Panc1 (cell line): ENCODE results near the gene TMEM212. TPM values are rescaled to one million over a fixed set of nuclear protein-coding genes. Genes with fewer than 3 reads are reported as not detected.
A peak's percentile ranks its signal among the peaks of the same experiment; 100 is the strongest.

Experiments
- ATAC-seq: fragments of 200-7000 bp; cut with Tn5 transposase; 2 replicates; pipeline ENCODE4 v1.9.1; 2020; ENCODE audit warnings: mild to moderate bottlenecking, moderate library complexity
- BruUV-seq: library from RNA; stranded (reverse); fragments of 400-500 nt; replicated peaks from 2 replicates; lab custom pipeline; 2021; lab: Mats Ljungman, UMichigan
- CTCF ChIA-PET: fragments of 300-600 bp; sonication (Branson Sonifier 250); formaldehyde crosslinking; loops from one replicate; lab custom pipeline; 2022; ENCODE audit warnings: antibody characterized with exemption; lab: Charles Lee
- POLR2A ChIA-PET: fragments of 300-600 bp; sonication (Branson Sonifier 250); formaldehyde crosslinking; loops from one replicate; lab custom pipeline; 2022; ENCODE audit warnings: antibody characterized with exemption; lab: Charles Lee
- DNase-seq: peaks from one replicate; pipeline ENCODE4 v3.0.0-alpha.2; 2010; ENCODE audit warnings: low read depth, low spot score
- H3K27ac ChIP-seq: 2 replicates; pipeline ENCODE4 v1.5.1; 2011; ENCODE audit warnings: mild to moderate bottlenecking, low read length, inconsistent platforms
- H3K27me3 ChIP-seq: fragments of 200-500 bp; sonication (Bioruptor generic); 2 replicates; pipeline ENCODE4 v1.6.0; 2014; ENCODE audit warnings: low read length, inconsistent platforms; ENCODE audit not compliant: control insufficient read depth, insufficient read depth
- H3K36me3 ChIP-seq: fragments of 200-500 bp; sonication (Bioruptor generic); 2 replicates; pipeline ENCODE4 v1.5.1; 2014; ENCODE audit warnings: inconsistent platforms, mild to moderate bottlenecking, low read length, moderate library complexity; ENCODE audit not compliant: control insufficient read depth, insufficient read depth
- H3K4me1 ChIP-seq: 2 replicates; pipeline ENCODE4 v1.5.1; 2011; ENCODE audit warnings: inconsistent platforms, mild to moderate bottlenecking, low read length, moderate library complexity; ENCODE audit not compliant: control insufficient read depth, insufficient read depth
- H3K4me3 ChIP-seq, 2 experiments: 2 replicates each; pipeline ENCODE4 v1.5.1; 2011 to 2012; ENCODE audit warnings: low read depth in 2 of 2, low read length in 2 of 2, mild to moderate bottlenecking in 2 of 2, inconsistent platforms in 1 of 2, moderate library complexity in 1 of 2
- H3K9me3 ChIP-seq: fragments of 200-500 bp; sonication (Bioruptor generic); 2 replicates; pipeline ENCODE4 v1.5.1; 2014; ENCODE audit warnings: low read depth, mild to moderate bottlenecking, inconsistent platforms, low read length, moderate library complexity; ENCODE audit not compliant: control insufficient read depth, insufficient read depth
- POLR2AphosphoS5 ChIP-seq: IDR thresholded peaks from 2 replicates; pipeline ENCODE4 v1.6.1; 2012; ENCODE audit warnings: mild to moderate bottlenecking, low read depth, low read length, moderate library complexity
- SIN3A ChIP-seq: IDR thresholded peaks from 2 replicates; pipeline ENCODE4 v1.6.1; 2012; ENCODE audit warnings: low read depth, mild to moderate bottlenecking, low read length, moderate library complexity, borderline replicate concordance; ENCODE audit not compliant: insufficient read depth
- TCF7L2 ChIP-seq: IDR thresholded peaks from 2 replicates; pipeline ENCODE4 v1.6.1; 2011; ENCODE audit warnings: mild to moderate bottlenecking, low read depth, low read length, inconsistent platforms
- in situ Hi-C: cut with HindIII; loops from 2 replicates; pipeline ENCODE4 v1.10.0; 2016; ENCODE audit warnings: low sequenced_read_pairs, low pct_unique_long_range_greater_than_20kb
- intact Hi-C: fragments of 100-400 bp; cut with micrococcal nuclease; formaldehyde crosslinking; loops from one replicate; pipeline ENCODE4 v1.10.0; 2022; ENCODE audit not compliant: unreplicated experiment
- total RNA-seq: library from RNA; stranded (reverse); gene quantifications from one replicate; pipeline ENCODE4 v1.2.1, GENCODE V29; 2021; ENCODE audit not compliant: unreplicated experiment
- TF ChIP-seq, protein P1 (sequence below), 2 experiments: IDR thresholded peaks; 2 replicates each; pipeline ENCODE4 v1.6.1; 2011 to 2012; ENCODE audit warnings: low read depth in 2 of 2, control low read depth in 1 of 2, low read length in 1 of 2, mild to moderate bottlenecking in 1 of 2, moderate library complexity in 1 of 2; ENCODE audit not compliant: insufficient read depth in 1 of 2
- TF ChIP-seq, protein P2 (sequence below): fragments of 450-650 bp; IDR thresholded peaks from 2 replicates; pipeline ENCODE4 v1.5.1; 2017; ENCODE audit warnings: mild to moderate bottlenecking

The TMEM212 gene
- total RNA-seq, 1 experiment from 2014 or later: not detected

DNA sequence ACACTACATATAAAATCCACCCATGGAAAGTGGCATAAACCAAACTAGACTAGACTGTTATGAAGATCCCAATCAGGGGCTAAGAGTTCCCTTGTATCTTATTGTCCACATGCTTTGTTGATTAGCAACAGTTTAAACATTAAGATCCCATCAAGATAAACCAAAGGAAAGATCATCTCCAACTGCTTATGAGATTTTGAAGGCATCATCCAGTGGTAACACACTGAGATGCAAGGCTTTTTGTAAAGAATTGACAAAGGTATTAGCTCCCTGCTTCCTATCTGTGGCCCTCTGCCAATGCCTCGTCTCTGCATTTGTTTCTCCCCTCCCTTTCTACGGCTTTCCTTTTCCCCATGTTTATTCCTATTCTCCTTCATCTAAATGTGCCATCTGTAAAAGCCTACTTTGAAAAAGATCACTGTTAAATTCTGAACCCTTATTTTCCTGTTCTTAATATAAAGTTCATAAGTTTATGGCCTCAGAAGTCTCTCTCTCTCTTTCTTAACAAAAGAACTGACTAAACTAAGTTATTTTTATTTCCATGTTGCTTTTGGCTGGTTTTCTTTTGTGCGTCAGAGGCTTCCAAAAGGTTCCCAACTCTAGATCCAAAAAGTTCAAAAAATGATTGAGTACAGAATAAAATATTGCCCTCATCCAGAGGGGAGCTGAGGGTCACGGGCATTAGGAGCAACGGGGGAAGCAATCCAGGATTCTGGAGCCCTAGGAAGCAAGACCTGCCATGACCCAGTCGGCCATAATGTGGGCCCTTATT lies 38.3 kb upstream of the TMEM212 start:
- no peaks in the 10 kb centered on the region for H3K9me3 ChIP-seq
- DNase-seq (no peak), ATAC-seq (no peak)
- BruUV-seq: no TSS peak
- H3K4me1 ChIP-seq: peaks cover 68% of the 10 kb centered on the region
- in situ Hi-C loops (no loop called here), intact Hi-C loops (no loop called here)
- H3K27ac ChIP-seq: peak overlapping the region; percentile 77
- ChIA-PET CTCF (no interaction called here), POLR2A (no interaction called here)
- H3K4me3 ChIP-seq: no peak overlapping the region
- H3K36me3 ChIP-seq: no peaks in the 10 kb centered on the region
- no peaks in the 10 kb centered on the region for H3K27me3 ChIP-seq
- TF ChIP-seq SIN3A (no peak), POLR2AphosphoS5 (no peak), TCF7L2 (no peak)
- TF ChIP-seq, protein P1, sequence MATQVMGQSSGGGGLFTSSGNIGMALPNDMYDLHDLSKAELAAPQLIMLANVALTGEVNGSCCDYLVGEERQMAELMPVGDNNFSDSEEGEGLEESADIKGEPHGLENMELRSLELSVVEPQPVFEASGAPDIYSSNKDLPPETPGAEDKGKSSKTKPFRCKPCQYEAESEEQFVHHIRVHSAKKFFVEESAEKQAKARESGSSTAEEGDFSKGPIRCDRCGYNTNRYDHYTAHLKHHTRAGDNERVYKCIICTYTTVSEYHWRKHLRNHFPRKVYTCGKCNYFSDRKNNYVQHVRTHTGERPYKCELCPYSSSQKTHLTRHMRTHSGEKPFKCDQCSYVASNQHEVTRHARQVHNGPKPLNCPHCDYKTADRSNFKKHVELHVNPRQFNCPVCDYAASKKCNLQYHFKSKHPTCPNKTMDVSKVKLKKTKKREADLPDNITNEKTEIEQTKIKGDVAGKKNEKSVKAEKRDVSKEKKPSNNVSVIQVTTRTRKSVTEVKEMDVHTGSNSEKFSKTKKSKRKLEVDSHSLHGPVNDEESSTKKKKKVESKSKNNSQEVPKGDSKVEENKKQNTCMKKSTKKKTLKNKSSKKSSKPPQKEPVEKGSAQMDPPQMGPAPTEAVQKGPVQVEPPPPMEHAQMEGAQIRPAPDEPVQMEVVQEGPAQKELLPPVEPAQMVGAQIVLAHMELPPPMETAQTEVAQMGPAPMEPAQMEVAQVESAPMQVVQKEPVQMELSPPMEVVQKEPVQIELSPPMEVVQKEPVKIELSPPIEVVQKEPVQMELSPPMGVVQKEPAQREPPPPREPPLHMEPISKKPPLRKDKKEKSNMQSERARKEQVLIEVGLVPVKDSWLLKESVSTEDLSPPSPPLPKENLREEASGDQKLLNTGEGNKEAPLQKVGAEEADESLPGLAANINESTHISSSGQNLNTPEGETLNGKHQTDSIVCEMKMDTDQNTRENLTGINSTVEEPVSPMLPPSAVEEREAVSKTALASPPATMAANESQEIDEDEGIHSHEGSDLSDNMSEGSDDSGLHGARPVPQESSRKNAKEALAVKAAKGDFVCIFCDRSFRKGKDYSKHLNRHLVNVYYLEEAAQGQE (IDR thresholded peaks at IDR 0.05; ENCODE audit: insufficient read depth in 1 of 2, low read depth in 2 of 2, low read length in 1 of 2): no peak
- TF ChIP-seq, protein P2, sequence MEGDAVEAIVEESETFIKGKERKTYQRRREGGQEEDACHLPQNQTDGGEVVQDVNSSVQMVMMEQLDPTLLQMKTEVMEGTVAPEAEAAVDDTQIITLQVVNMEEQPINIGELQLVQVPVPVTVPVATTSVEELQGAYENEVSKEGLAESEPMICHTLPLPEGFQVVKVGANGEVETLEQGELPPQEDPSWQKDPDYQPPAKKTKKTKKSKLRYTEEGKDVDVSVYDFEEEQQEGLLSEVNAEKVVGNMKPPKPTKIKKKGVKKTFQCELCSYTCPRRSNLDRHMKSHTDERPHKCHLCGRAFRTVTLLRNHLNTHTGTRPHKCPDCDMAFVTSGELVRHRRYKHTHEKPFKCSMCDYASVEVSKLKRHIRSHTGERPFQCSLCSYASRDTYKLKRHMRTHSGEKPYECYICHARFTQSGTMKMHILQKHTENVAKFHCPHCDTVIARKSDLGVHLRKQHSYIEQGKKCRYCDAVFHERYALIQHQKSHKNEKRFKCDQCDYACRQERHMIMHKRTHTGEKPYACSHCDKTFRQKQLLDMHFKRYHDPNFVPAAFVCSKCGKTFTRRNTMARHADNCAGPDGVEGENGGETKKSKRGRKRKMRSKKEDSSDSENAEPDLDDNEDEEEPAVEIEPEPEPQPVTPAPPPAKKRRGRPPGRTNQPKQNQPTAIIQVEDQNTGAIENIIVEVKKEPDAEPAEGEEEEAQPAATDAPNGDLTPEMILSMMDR: no peak

DNA sequence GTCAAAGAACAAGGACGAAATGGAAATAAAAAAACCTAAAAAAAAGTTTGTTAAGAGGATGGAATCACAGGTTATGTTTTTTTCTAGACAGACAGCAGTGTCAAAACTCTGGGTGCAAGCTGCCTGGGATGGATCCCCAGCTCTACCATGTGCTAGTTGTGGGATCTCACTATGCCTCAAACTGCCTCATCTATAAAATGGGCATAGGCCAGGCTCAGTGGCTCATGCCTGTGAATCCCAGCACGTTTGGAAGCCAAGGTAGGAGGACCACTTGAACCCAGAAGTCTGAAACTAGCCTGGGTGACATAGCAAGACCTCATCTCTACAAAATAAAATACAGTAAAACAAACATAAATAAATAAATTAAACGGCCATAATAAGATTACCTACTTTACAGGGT lies 37.5 kb upstream of the TMEM212 start:
- Histone ChIP-seq H3K9me3 (no peaks in the 10 kb centered on the region), H3K4me1 (peaks cover 65% of the 10 kb centered on the region), H3K27ac (peak overlapping the region; percentile 77), H3K4me3 (no peak overlapping the region), H3K27me3 (no peaks in the 10 kb centered on the region), H3K36me3 (no peaks in the 10 kb centered on the region)
- in situ Hi-C loops (no loop called here), intact Hi-C loops (no loop called here)
- TF ChIP-seq, protein P2: no peak
- TF ChIP-seq, protein P1 (IDR thresholded peaks at IDR 0.05; ENCODE audit: insufficient read depth in 1 of 2, low read depth in 2 of 2, low read length in 1 of 2): no peak
- TF ChIP-seq TCF7L2: no peak
- TF ChIP-seq SIN3A: no peak
- no peak for TF ChIP-seq POLR2AphosphoS5
- ChIA-PET CTCF (no interaction called here), POLR2A (no interaction called here)
- DNase-seq: no peak
- no TSS peak for BruUV-seq
- ATAC-seq: no peak
